ENCODE results near the gene TCTN2.

TCTN2 gene

GRCh38 chr12:123747309-123747708 is 76.4 kb downstream of the TCTN2 start:
- no peak for DNase-seq

DNA sequence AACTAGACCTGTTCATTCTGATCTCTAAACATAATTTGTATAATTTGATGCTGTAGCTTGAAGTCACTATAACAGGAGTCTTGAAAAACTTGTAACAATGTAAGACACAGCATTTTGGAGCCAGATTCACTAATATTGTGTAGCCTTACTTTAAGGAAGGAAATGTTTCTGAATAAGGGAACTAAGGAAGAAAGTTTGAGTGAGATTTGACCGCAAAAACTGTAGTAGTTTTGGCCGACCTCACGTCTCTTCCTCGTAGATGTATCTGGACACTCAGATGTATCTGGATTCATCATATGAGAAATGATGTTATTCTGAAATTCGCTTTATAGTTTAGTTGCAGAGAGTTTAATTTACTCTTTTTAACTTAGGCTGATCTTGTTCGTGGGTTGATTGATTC is 77.2 kb downstream of the TCTN2 start:
- DNase-seq: no peak

DNA sequence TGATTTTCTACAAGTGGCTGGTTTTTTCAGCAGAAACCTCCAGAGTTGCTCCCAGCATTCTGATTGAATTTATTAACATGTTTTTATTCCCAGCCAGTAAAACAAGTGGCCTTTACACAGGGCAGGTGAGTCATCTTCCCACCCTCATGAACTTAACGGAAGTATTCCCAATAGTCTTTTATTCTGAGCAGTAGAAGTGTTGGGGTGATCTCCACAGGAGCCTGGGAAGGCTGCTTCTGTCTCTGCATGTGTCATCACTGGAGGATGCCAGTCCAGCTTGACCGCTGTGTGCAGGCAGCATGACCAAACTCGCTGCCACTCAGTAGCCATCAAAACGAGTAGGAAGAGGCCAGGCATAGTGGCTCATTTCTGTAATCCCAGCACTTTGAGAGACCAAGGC is 77.7 kb downstream of the TCTN2 start:
- no peak for DNase-seq

- DNase-seq: no peak
These were observed 78.4 kb downstream of the TCTN2 start for GRCh38 chr12:123749355-123749754.

DNA sequence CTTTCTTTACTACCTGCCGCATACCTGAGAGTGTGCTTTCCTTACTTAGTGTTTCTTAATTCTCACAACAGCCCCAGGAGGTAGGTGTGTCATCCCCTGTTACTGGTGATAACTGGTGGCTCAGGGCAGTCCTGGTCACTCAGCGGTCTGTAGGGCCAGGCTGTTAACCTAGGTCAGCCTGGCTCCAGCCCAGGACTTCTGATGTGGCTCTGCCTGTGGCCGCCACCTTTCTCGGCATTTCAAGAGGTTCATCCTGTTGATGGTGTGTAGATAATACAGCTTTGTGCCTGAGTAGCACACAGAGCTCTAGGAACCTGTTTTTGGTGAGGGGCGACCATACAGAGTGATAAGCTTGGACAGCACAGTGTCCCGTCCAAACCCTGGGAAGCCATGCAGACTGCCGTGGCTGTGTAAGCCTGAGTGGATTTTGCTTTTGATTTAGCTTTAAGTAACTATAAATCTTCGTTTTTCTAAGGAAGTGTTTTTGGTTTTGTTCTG is 79.3 kb downstream of the TCTN2 start:
- no peak for DNase-seq

DNA sequence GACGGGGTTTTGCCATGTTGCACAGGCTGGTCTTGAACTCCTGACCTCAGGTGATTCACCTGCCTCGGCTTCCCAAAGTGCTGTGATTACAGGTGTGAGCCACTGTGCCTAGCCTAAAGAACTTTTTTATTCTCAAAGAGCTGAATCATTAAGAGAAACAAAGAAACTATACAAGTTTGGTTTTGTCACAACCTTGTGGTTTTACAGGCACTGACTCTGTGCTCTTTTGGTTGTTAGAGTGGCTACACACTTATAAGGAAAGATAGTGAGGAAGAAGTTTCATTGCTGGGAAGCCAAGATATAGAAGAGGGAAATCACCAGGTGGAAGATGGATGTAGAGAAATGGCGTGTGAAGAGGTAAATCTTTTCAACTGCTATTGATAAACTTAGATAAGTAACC is 81.1 kb downstream of the TCTN2 start:
- no peak for DNase-seq

DNA sequence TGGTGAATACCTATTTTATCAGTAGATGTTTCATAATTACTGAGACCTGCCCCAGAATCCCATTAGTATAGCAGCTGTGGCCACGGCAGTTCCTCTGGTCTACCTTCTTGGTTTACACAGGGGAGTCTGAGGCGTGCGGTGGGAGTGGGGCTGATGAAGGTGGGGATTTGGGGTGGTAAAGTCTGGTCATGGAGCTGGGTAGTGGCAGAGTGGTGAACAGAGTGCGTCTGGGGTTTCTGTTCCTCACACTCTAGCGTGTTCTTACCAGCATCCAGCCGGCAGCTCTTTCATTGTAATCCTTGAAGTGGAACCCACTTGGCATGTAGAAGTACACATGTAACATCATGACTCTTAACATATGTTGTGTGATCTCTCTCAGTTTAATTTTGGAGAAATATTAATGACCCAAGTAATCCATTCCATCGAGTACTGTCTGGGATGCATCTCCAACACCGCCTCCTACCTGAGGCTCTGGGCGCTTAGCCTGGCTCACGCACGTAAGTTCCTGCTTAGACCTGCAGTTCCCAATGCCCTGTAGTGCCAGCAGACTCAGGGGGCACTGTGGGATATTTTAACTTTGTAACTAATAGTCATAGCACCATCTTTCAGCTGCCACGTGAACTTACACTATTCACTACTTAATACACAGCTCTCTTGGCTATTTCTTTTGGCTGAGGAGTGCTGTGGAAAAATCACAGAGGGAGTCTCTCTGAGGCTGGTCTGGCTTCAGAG is 83.3 kb downstream of the TCTN2 start:
- no peak for DNase-seq

DNA sequence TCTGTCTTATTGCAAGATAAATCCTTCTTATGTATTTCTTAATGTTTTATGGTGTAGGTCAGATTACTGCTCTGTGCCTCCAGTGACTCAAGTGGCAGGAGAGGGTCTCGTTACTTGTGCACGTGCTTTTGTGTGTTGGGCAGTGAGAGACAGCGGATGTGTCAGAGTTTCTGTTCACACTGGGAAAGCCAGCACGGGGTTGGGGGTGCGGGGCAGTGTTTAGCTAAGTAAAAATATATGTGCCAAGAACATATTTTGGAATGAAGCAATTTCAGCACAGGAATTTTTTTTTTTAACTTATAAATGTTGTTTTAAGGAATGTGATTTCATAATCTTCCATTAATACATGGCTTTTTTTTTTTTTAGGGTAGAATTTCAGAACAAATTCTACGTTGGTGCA is 86.6 kb downstream of the TCTN2 start:
- DNase-seq: no peak
